ENCODE measurements around the gene SORBS2.

SORBS2 gene

GRCh38 chr4:185738038-185738552 lies 73.9 kb downstream of the SORBS2 start:
- Mint-ChIP-seq H3K36me3 (ENCODE audit: low read depth) (peaks cover 11% of the 10 kb centered on the region), H3K4me3 (peak overlapping the region in 2 of 3 experiments; percentile 4 to 46), H3K4me1 (peaks cover 50% of the 10 kb centered on the region), H3K9me3 (peaks cover 2% of the 10 kb centered on the region), H3K27ac (peak overlapping the region; percentile 9 to 89 (median 50)), H3K27me3 (ENCODE audit: low read depth) (peaks cover 9% of the 10 kb centered on the region)
- TF ChIP-seq, protein P1, sequence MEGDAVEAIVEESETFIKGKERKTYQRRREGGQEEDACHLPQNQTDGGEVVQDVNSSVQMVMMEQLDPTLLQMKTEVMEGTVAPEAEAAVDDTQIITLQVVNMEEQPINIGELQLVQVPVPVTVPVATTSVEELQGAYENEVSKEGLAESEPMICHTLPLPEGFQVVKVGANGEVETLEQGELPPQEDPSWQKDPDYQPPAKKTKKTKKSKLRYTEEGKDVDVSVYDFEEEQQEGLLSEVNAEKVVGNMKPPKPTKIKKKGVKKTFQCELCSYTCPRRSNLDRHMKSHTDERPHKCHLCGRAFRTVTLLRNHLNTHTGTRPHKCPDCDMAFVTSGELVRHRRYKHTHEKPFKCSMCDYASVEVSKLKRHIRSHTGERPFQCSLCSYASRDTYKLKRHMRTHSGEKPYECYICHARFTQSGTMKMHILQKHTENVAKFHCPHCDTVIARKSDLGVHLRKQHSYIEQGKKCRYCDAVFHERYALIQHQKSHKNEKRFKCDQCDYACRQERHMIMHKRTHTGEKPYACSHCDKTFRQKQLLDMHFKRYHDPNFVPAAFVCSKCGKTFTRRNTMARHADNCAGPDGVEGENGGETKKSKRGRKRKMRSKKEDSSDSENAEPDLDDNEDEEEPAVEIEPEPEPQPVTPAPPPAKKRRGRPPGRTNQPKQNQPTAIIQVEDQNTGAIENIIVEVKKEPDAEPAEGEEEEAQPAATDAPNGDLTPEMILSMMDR (IDR thresholded peaks at IDR 0.05; ENCODE audit: unreplicated experiment in 3 of 3): no peak

GRCh38 chr4:185737489-185738037 lies 74.4 kb downstream of the SORBS2 start:
- Mint-ChIP-seq H3K4me1 (peaks cover 50% of the 10 kb centered on the region), H3K4me3 (no peak overlapping the region), H3K9me3 (peaks cover 2% of the 10 kb centered on the region), H3K36me3 (ENCODE audit: low read depth) (peaks cover 13% of the 10 kb centered on the region), H3K27me3 (ENCODE audit: low read depth) (peaks cover 9% of the 10 kb centered on the region), H3K27ac (peak overlapping the region; percentile 33 to 89 (median 54))
- TF ChIP-seq, protein P1 (IDR thresholded peaks at IDR 0.05; ENCODE audit: unreplicated experiment in 3 of 3): no peak

- H3K4me1 Mint-ChIP-seq: peaks cover 53% of the 10 kb centered on the region
- H3K4me3 Mint-ChIP-seq: no peak overlapping the region
- H3K36me3 Mint-ChIP-seq (ENCODE audit: low read depth): peaks cover 13% of the 10 kb centered on the region
- H3K9me3 Mint-ChIP-seq: peaks cover 2% of the 10 kb centered on the region
- TF ChIP-seq, protein P1 (IDR thresholded peaks at IDR 0.05; ENCODE audit: unreplicated experiment in 3 of 3): no peak
- peak overlapping the region; percentile 33 to 89 (median 54) for H3K27ac Mint-ChIP-seq
- H3K27me3 Mint-ChIP-seq (ENCODE audit: low read depth): peaks cover 9% of the 10 kb centered on the region
These were observed 75.1 kb downstream of the SORBS2 start for GRCh38 chr4:185736882-185737281.

- TF ChIP-seq, protein P1 (IDR thresholded peaks at IDR 0.05; ENCODE audit: unreplicated experiment in 3 of 3): no peak
These were observed 76.1 kb downstream of the SORBS2 start for GRCh38 chr4:185735866-185736400.

GRCh38 chr4:185734930-185735329 lies 77.1 kb downstream of the SORBS2 start:
- Mint-ChIP-seq H3K36me3 (ENCODE audit: low read depth) (peaks cover 9% of the 10 kb centered on the region), H3K27ac (peak overlapping the region; percentile 11 to 51 (median 27)), H3K9me3 (no peaks in the 10 kb centered on the region), H3K27me3 (ENCODE audit: low read depth) (peaks cover 7% of the 10 kb centered on the region), H3K4me3 (no peak overlapping the region), H3K4me1 (peaks cover 51% of the 10 kb centered on the region)
- TF ChIP-seq, protein P1 (IDR thresholded peaks at IDR 0.05; ENCODE audit: unreplicated experiment in 3 of 3): no peak

More at GRCh38 chr4:185735866-185736400, 76.1 kb downstream of the SORBS2 start:
- Mint-ChIP-seq H3K27ac (peak overlapping the region in 2 of 3 experiments; percentile 29 to 89), H3K9me3 (peaks cover 2% of the 10 kb centered on the region), H3K4me1 (peaks cover 58% of the 10 kb centered on the region), H3K36me3 (ENCODE audit: low read depth) (peaks cover 13% of the 10 kb centered on the region), H3K27me3 (ENCODE audit: low read depth) (peaks cover 9% of the 10 kb centered on the region), H3K4me3 (no peak overlapping the region)

All from nephron (organoid).